BLaER1 treated with 17β-estradiol and CSF1 and Interleukin-3, amounts not matched to agents 10 nM and 100 nM (cell line): Measurements from ENCODE around the gene WDR33.

ENCODE experiments used
- H3K27ac ChIP-seq, 11 experiments: shearing (Covaris generic); formaldehyde crosslinking; 2 replicates each; pipeline ENCODE4 v1.8.1; 2022
- H3K27me3 ChIP-seq, 11 experiments: shearing (Covaris generic); formaldehyde crosslinking; 2 replicates each; pipeline ENCODE4 v1.8.1; 2022
- H3K36me3 ChIP-seq, 11 experiments: shearing (Covaris generic); formaldehyde crosslinking; 2 replicates each; pipeline ENCODE4 v1.8.1; 2022
- H3K4me1 ChIP-seq, 10 experiments: shearing (Covaris generic); formaldehyde crosslinking; 2 replicates each; pipeline ENCODE4 v1.8.1; 2022
- H3K4me2 ChIP-seq, 11 experiments: shearing (Covaris generic); formaldehyde crosslinking; 2 replicates each; pipeline ENCODE4 v1.8.1; 2022
- H3K4me3 ChIP-seq, 10 experiments: shearing (Covaris generic); formaldehyde crosslinking; 2 replicates each; pipeline ENCODE4 v1.8.1; 2022
- H3K9ac ChIP-seq, 11 experiments: shearing (Covaris generic); formaldehyde crosslinking; 2 replicates each; pipeline ENCODE4 v1.8.1; 2022
- H3K9me3 ChIP-seq, 11 experiments: shearing (Covaris generic); formaldehyde crosslinking; replicated peaks in 1 of 11; 2 replicates each; pipeline ENCODE4 v1.8.1; 2022
- H4K20me1 ChIP-seq, 11 experiments: shearing (Covaris generic); formaldehyde crosslinking; 2 replicates each; pipeline ENCODE4 v1.8.1; 2022
- Cebpa-rat ChIP-seq, 11 experiments: shearing (Covaris generic); IDR thresholded peaks; 2 replicates each; pipeline ENCODE4 v1.8.1; 2022

The WDR33 gene

GRCh38 chr2:127672341-127673224 lies 138.4 kb downstream of the WDR33 start:
- H3K4me2 ChIP-seq, result peak overlapping the region in 5 of 11 experiments; percentile 12 to 99 (median 23); a peak in 6 of 22 replicates
- H3K27ac ChIP-seq, result no peak overlapping the region
- H3K4me1 ChIP-seq, result peaks cover 19 to 31% (median 25%) of the 10 kb centered on the region in 10 experiments
- no peaks in the 10 kb centered on the region for H3K36me3 ChIP-seq
- peaks cover 0 to 12% (median 0%) of the 10 kb centered on the region in 11 experiments; a peak in 4 of 22 replicates for H3K9me3 ChIP-seq
- no peak overlapping the region for H3K9ac ChIP-seq
- peaks cover 0 to 46% (median 25%) of the 10 kb centered on the region in 11 experiments; a peak in 15 of 22 replicates for H4K20me1 ChIP-seq
- no peak overlapping the region for H3K4me3 ChIP-seq
- H3K27me3 ChIP-seq, result peaks cover 42 to 52% (median 49%) of the 10 kb centered on the region in 11 experiments
- TF ChIP-seq Cebpa-rat (IDR thresholded peaks at IDR 0.05), result no peak

GRCh38 chr2:127671557-127672302 lies 139.2 kb downstream of the WDR33 start:
- TF ChIP-seq Cebpa-rat (IDR thresholded peaks at IDR 0.05), result no peak
- H3K27me3 ChIP-seq, result peaks cover 33 to 47% (median 44%) of the 10 kb centered on the region in 11 experiments

GRCh38 chr2:127670957-127671290 lies 140.0 kb downstream of the WDR33 start:
- H3K9me3 ChIP-seq, result peaks cover 0 to 12% (median 0%) of the 10 kb centered on the region in 11 experiments; a peak in 5 of 22 replicates
- peaks cover 30 to 47% (median 44%) of the 10 kb centered on the region in 11 experiments for H3K27me3 ChIP-seq
- no peak overlapping the region for H3K9ac ChIP-seq
- no peak overlapping the region for H3K4me2 ChIP-seq
- peaks cover 0 to 38% (median 20%) of the 10 kb centered on the region in 11 experiments; a peak in 15 of 22 replicates for H4K20me1 ChIP-seq
- H3K4me1 ChIP-seq, result peaks cover 19 to 30% (median 24%) of the 10 kb centered on the region in 10 experiments
- no peak overlapping the region for H3K4me3 ChIP-seq
- no peak for TF ChIP-seq Cebpa-rat (IDR thresholded peaks at IDR 0.05)
- no peak overlapping the region for H3K27ac ChIP-seq
- H3K36me3 ChIP-seq, result no peaks in the 10 kb centered on the region

More at GRCh38 chr2:127671557-127672302, 139.2 kb downstream of the WDR33 start:
- Histone ChIP-seq H3K9me3 (peaks cover 0 to 12% (median 0%) of the 10 kb centered on the region in 11 experiments; a peak in 5 of 22 replicates), H3K4me3 (no peak overlapping the region), H4K20me1 (peaks cover 0 to 40% (median 23%) of the 10 kb centered on the region in 11 experiments; a peak in 15 of 22 replicates), H3K27ac (no peak overlapping the region), H3K9ac (no peak overlapping the region), H3K4me2 (peak overlapping the region in 1 of 11 experiments; percentile 15; a peak in 1 of 22 replicates), H3K36me3 (no peaks in the 10 kb centered on the region), H3K4me1 (peaks cover 19 to 31% (median 25%) of the 10 kb centered on the region in 10 experiments)

GRCh38 chr2:127670055-127670956 lies 140.7 kb downstream of the WDR33 start:
- H3K9me3 ChIP-seq, result peaks cover 0 to 12% (median 4%) of the 10 kb centered on the region in 11 experiments; a peak in 11 of 22 replicates
- H3K27ac ChIP-seq, result no peak overlapping the region
- peaks cover 30 to 47% (median 44%) of the 10 kb centered on the region in 11 experiments for H3K27me3 ChIP-seq

GRCh38 chr2:127669056-127669455 lies 141.9 kb downstream of the WDR33 start:
- Histone ChIP-seq H3K4me3 (no peak overlapping the region), H3K27ac (no peak overlapping the region), H3K9me3 (peaks cover 8 to 25% (median 16%) of the 10 kb centered on the region in 11 experiments; a peak in 19 of 22 replicates), H3K27me3 (peaks cover 33 to 48% (median 46%) of the 10 kb centered on the region in 11 experiments), H3K4me1 (peaks cover 5 to 20% (median 8%) of the 10 kb centered on the region in 10 experiments), H3K9ac (no peak overlapping the region), H3K4me2 (no peak overlapping the region), H3K36me3 (peaks cover 0 to 13% (median 4%) of the 10 kb centered on the region in 11 experiments; a peak in 5 of 22 replicates), H4K20me1 (peaks cover 0 to 33% (median 13%) of the 10 kb centered on the region in 11 experiments; a peak in 15 of 22 replicates)
- no peak for TF ChIP-seq Cebpa-rat (IDR thresholded peaks at IDR 0.05)

More at GRCh38 chr2:127670055-127670956, 140.7 kb downstream of the WDR33 start:
- Histone ChIP-seq H3K9ac (no peak overlapping the region), H3K4me1 (peaks cover 14 to 28% (median 18%) of the 10 kb centered on the region in 10 experiments), H3K4me3 (no peak overlapping the region), H4K20me1 (peaks cover 0 to 33% (median 17%) of the 10 kb centered on the region in 11 experiments; a peak in 15 of 22 replicates), H3K4me2 (no peak overlapping the region), H3K36me3 (peaks cover 0 to 2% (median 0%) of the 10 kb centered on the region in 11 experiments; a peak in 1 of 22 replicates)
- no peak for TF ChIP-seq Cebpa-rat (IDR thresholded peaks at IDR 0.05)

- Histone ChIP-seq H3K9me3 (peaks cover 10 to 39% (median 25%) of the 10 kb centered on the region in 11 experiments; a peak in 20 of 22 replicates), H3K4me2 (no peak overlapping the region), H3K4me1 (0 out of 20 replicates have a peak, but pooled peaks cover 0 to 4% (median 0%) of the 10 kb centered on the region in 10 experiments), H3K9ac (no peak overlapping the region), H3K4me3 (no peak overlapping the region), H4K20me1 (peaks cover 0 to 22% (median 0%) of the 10 kb centered on the region in 11 experiments; a peak in 4 of 22 replicates), H3K27me3 (peaks cover 38 to 53% (median 46%) of the 10 kb centered on the region in 11 experiments), H3K36me3 (peaks cover 0 to 16% (median 4%) of the 10 kb centered on the region in 11 experiments; a peak in 6 of 22 replicates), H3K27ac (no peak overlapping the region)
- TF ChIP-seq Cebpa-rat (IDR thresholded peaks at IDR 0.05), result no peak
Measured at GRCh38 chr2:127665267-127665893, 145.6 kb downstream of the WDR33 start.

- Histone ChIP-seq H3K27ac (no peak overlapping the region), H3K4me2 (no peak overlapping the region), H3K4me3 (no peak overlapping the region), H3K4me1 (peaks cover 0 to 6% (median 2%) of the 10 kb centered on the region in 10 experiments; a peak in 13 of 20 replicates), H3K27me3 (peaks cover 38 to 53% (median 46%) of the 10 kb centered on the region in 11 experiments), H4K20me1 (peaks cover 0 to 22% (median 0%) of the 10 kb centered on the region in 11 experiments; a peak in 4 of 22 replicates), H3K9ac (no peak overlapping the region), H3K9me3 (peaks cover 15 to 44% (median 29%) of the 10 kb centered on the region in 11 experiments; a peak in 20 of 22 replicates), H3K36me3 (peaks cover 0 to 18% (median 4%) of the 10 kb centered on the region in 11 experiments; a peak in 6 of 22 replicates)
- no peak for TF ChIP-seq Cebpa-rat (IDR thresholded peaks at IDR 0.05)
Measured at GRCh38 chr2:127664895-127665225, 146.1 kb downstream of the WDR33 start.
